ENCODE measurements around the gene RUFY3. TPM values are rescaled to one million over a fixed set of nuclear protein-coding genes. Genes with fewer than 3 reads are reported as not detected.

The RUFY3 gene
- total and polyA plus RNA-seq, 2 of the 13 experiments (the other 11 are each of a cell fraction or from before 2014, with no cell fraction given), result 17.9 to 25.3 TPM

DNA sequence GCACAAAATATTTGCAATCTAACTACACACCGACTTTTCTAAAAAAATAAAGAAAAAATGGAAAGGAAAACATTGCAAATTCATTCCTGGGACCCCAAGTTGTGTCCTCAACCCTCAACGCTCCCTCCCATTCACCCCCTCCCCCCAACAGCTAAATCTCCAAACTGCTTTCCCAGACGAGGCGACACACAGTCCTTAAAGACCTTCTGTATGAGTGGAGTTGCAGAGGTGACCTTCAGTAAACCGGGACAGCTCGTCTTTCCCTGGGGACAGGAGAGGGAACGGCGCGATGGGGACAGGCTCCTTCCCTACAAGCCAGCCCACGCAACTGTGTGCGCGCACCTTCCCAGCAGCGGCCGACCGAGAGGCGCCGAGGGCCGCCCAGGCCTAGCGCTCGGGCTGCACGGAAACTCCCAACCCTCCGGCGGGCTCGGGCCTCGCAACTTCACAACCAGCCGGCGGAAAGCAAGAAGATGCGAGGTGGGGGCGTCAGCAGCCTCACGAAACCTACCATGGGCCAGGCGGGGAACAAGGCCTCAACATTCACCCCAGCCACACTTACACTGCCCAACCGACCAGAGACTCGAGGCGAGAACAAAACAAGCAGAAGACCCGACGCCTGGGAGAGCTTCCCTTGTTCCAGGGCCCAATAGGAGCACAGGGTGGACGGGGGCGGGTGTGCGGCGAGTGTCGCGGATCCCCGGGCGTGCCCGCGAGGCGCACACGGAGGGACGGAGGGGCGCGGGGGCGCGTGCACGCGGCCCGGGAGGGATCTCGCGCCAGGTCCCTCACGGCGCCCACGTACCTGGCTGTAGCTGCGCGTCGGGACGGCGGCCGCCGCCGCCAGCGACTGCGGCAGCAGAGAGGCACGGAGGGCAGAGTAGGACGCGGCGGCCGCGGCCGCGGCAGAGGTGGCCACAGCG, 117.2 kb downstream of the RUFY3 start (continued):
- TF ChIP-seq GATAD2A (CRISPR knock-in tag; IDR thresholded peaks at IDR 0.05), result no peak
- no peak for TF ChIP-seq TRAFD1 (CRISPR knock-in tag; IDR thresholded peaks at IDR 0.05; ENCODE audit: borderline replicate concordance)
- no peak for TF ChIP-seq NONO (IDR thresholded peaks at IDR 0.05)
- TF ChIP-seq NONO (CRISPR knock-in tag; conservative IDR thresholded peaks at IDR 0.05), result peak; percentile 24; the same call in 1 of the 2 replicates
- TF ChIP-seq, protein P1, sequence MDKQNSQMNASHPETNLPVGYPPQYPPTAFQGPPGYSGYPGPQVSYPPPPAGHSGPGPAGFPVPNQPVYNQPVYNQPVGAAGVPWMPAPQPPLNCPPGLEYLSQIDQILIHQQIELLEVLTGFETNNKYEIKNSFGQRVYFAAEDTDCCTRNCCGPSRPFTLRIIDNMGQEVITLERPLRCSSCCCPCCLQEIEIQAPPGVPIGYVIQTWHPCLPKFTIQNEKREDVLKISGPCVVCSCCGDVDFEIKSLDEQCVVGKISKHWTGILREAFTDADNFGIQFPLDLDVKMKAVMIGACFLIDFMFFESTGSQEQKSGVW (CRISPR knock-in tag; IDR thresholded peaks at IDR 0.05; ENCODE audit: borderline replicate concordance), result 0 out of 2 replicates have a peak, but pooled peaks have one; percentile 76
- TF ChIP-seq IRF2 (CRISPR knock-in tag; IDR thresholded peaks at IDR 0.05), result peak; percentile 56
- TF ChIP-seq ELF1 (CRISPR knock-in tag; IDR thresholded peaks at IDR 0.05), result 0 out of 2 replicates have a peak, but pooled peaks have one; percentile 15
- peak; percentile 72; the same call in 1 of the 2 replicates for TF ChIP-seq ZNF558 (CRISPR knock-in tag; IDR thresholded peaks at IDR 0.05; ENCODE audit: borderline replicate concordance)
- TF ChIP-seq CBX2 (IDR thresholded peaks at IDR 0.05; ENCODE audit: low read depth, low read length), result no peak
- no peak for TF ChIP-seq CBX2 (CRISPR knock-in tag; IDR thresholded peaks at IDR 0.05; ENCODE audit: low read depth)
- TF ChIP-seq HOMEZ (CRISPR knock-in tag; IDR thresholded peaks at IDR 0.05; ENCODE audit: low read depth), result 0 out of 2 replicates have a peak, but pooled peaks have one; percentile 23
- no peak for TF ChIP-seq SUZ12 (IDR thresholded peaks at IDR 0.05; ENCODE audit: low read depth, low read length)
- peak; percentile 43; the same call in 1 of the 2 replicates for TF ChIP-seq TFDP2 (CRISPR knock-in tag; IDR thresholded peaks at IDR 0.05)
- peak; percentile 30; the same call in 1 of the 2 replicates for TF ChIP-seq CBFB (CRISPR knock-in tag; IDR thresholded peaks at IDR 0.05)
- peak; percentile 62; the same call in 1 of the 2 replicates for TF ChIP-seq KMT2B (CRISPR knock-in tag; IDR thresholded peaks at IDR 0.05)
- no peak for TF ChIP-seq NR2F1 (CRISPR knock-in tag; IDR thresholded peaks at IDR 0.05)
- no peak for TF ChIP-seq PRPF4 (IDR thresholded peaks at IDR 0.05; ENCODE audit: low read depth, low read length, poor library complexity, severe bottlenecking)
- TF ChIP-seq ZMYM4 (CRISPR knock-in tag; IDR thresholded peaks at IDR 0.05), result peak; percentile 49
- no peak for TF ChIP-seq SP140L (CRISPR knock-in tag; IDR thresholded peaks at IDR 0.05; ENCODE audit: borderline replicate concordance)
- TF ChIP-seq GFI1 (CRISPR knock-in tag; IDR thresholded peaks at IDR 0.05; ENCODE audit: borderline replicate concordance), result no peak; the same call in 1 of the 2 replicates
- peak; percentile 64; the same call in 1 of the 2 replicates for TF ChIP-seq ZNF232 (CRISPR knock-in tag; IDR thresholded peaks at IDR 0.05; ENCODE audit: borderline replicate concordance)
- peak; percentile 42; the same call in 1 of the 2 replicates for TF ChIP-seq ZNF598 (CRISPR knock-in tag; IDR thresholded peaks at IDR 0.05; ENCODE audit: borderline replicate concordance)
- no peak; the same call in 1 of the 2 replicates for TF ChIP-seq ZNF468 (CRISPR knock-in tag; IDR thresholded peaks at IDR 0.05)
- TF ChIP-seq, protein P2, sequence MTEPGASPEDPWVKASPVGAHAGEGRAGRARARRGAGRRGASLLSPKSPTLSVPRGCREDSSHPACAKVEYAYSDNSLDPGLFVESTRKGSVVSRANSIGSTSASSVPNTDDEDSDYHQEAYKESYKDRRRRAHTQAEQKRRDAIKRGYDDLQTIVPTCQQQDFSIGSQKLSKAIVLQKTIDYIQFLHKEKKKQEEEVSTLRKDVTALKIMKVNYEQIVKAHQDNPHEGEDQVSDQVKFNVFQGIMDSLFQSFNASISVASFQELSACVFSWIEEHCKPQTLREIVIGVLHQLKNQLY (CRISPR knock-in tag; IDR thresholded peaks at IDR 0.05), result no peak
